PC-9 (cell line): ENCODE data around the gene GLDN. TPM values are rescaled to one million over a fixed set of nuclear protein-coding genes. Genes with fewer than 3 reads are reported as not detected.

Source experiments
- BruUV-seq: library from RNA; stranded (reverse); fragments of 400-500 nt; replicated peaks from 2 replicates; lab custom pipeline; 2021; lab: Mats Ljungman, UMichigan
- CTCF ChIA-PET: fragments of 300-600 bp; sonication (Branson Sonifier 250); formaldehyde crosslinking; loops from one replicate; lab custom pipeline; 2022; ENCODE audit warnings: antibody characterized with exemption; lab: Charles Lee
- POLR2A ChIA-PET: fragments of 300-600 bp; sonication (Branson Sonifier 250); formaldehyde crosslinking; loops from one replicate; lab custom pipeline; 2022; ENCODE audit warnings: antibody characterized with exemption; ENCODE audit not compliant: unreplicated experiment; lab: Charles Lee
- DNase-seq, 2 experiments: peaks; one replicate each; pipeline versions ENCODE4 v3.0.0 to v3.0.0-alpha.2; 2015 to 2022; ENCODE audit warnings: mixed read lengths in 1 of 2
- H2AFZ ChIP-seq: fragments of 200-600 bp; sonication (generic); 2 replicates; pipeline ENCODE4 v1.8.1; 2017; ENCODE audit warnings: antibody characterized with exemption
- H3F3A ChIP-seq: fragments of 200-600 bp; sonication (generic); 2 replicates; pipeline ENCODE4 v1.8.1; 2017; ENCODE audit warnings: antibody characterized with exemption, mild to moderate bottlenecking, low read depth; ENCODE audit not compliant: insufficient read depth
- H3K27ac ChIP-seq: fragments of 200-600 bp; sonication (generic); 2 replicates; pipeline ENCODE4 v1.6.1; 2016; ENCODE audit warnings: mixed run types
- H3K27me3 ChIP-seq: fragments of 200-600 bp; sonication (generic); 2 replicates; pipeline ENCODE4 v1.6.1; 2016; ENCODE audit warnings: low read depth, mixed run types; ENCODE audit not compliant: insufficient read depth
- H3K36me3 ChIP-seq: fragments of 200-600 bp; sonication (generic); 2 replicates; pipeline ENCODE4 v1.6.1; 2016; ENCODE audit warnings: low read depth, mixed run types
- H3K4me1 ChIP-seq: fragments of 200-600 bp; sonication (generic); replicated peaks from 2 replicates; pipeline ENCODE4 v1.6.1; 2016; ENCODE audit warnings: mixed run types; ENCODE audit not compliant: insufficient read depth
- H3K4me2 ChIP-seq: fragments of 200-600 bp; sonication (generic); 2 replicates; pipeline ENCODE4 v1.6.1; 2017; ENCODE audit warnings: mixed run types
- H3K4me3 ChIP-seq: fragments of 200-600 bp; sonication (generic); 2 replicates; pipeline ENCODE4 v1.6.1; 2016; ENCODE audit warnings: mixed run types
- H3K79me2 ChIP-seq: fragments of 200-600 bp; sonication (generic); 2 replicates; pipeline ENCODE4 v1.6.1; 2017; ENCODE audit warnings: low read depth, mixed run types
- H3K9me2 ChIP-seq: fragments of 200-600 bp; sonication (generic); 2 replicates; pipeline ENCODE4 v1.8.1; 2017; ENCODE audit warnings: mild to moderate bottlenecking; ENCODE audit not compliant: insufficient read depth
- H3K9me3 ChIP-seq: fragments of 200-600 bp; sonication (generic); 2 replicates; pipeline ENCODE4 v1.8.1; 2016; ENCODE audit warnings: low read depth; ENCODE audit not compliant: insufficient read depth
- H4K20me1 ChIP-seq: fragments of 200-600 bp; sonication (generic); 2 replicates; pipeline ENCODE4 v1.8.1; 2017; ENCODE audit not compliant: insufficient read depth
- CTCF ChIP-seq: fragments of 200-600 bp; sonication (generic); conservative IDR thresholded peaks from 2 replicates; pipeline ENCODE4 v1.6.1; 2017; ENCODE audit warnings: mixed run types, antibody characterized with exemption, mild to moderate bottlenecking, moderate library complexity
- EZH2 ChIP-seq: fragments of 200-600 bp; sonication (generic); IDR thresholded peaks from 2 replicates; pipeline ENCODE4 v1.8.0; 2017; ENCODE audit warnings: antibody characterized with exemption, low read depth
- intact Hi-C: fragments of 100-400 bp; cut with micrococcal nuclease; formaldehyde crosslinking; loops from one replicate; pipeline ENCODE4 v1.10.0; 2022; ENCODE audit not compliant: unreplicated experiment
- total RNA-seq: library from RNA; stranded (reverse); gene quantifications from 2 replicates; pipeline ENCODE4 v1.2.3, GENCODE V29; 2021

The GLDN gene
- total RNA-seq, 1 experiment from 2014 or later = not detected

GRCh38 chr15:51331141-51331540 lies 10.3 kb upstream of the GLDN start:
- no TSS peak for BruUV-seq
- no peaks in the 10 kb centered on the region for H3K79me2 ChIP-seq
- ChIA-PET CTCF (no interaction called here), POLR2A (no interaction called here)
- no peaks in the 10 kb centered on the region for H4K20me1 ChIP-seq
- no peak overlapping the region for H3K4me3 ChIP-seq
- TF ChIP-seq CTCF = no peak
- no peak for TF ChIP-seq EZH2
- no peak for DNase-seq
- no peak overlapping the region for H3K4me2 ChIP-seq
- intact Hi-C loops = no loop called here
- H3K9me3 ChIP-seq = no peaks in the 10 kb centered on the region
- no peaks in the 10 kb centered on the region; the same call in 1 of the 2 replicates for H3K27me3 ChIP-seq
- H3K9me2 ChIP-seq = no peaks in the 10 kb centered on the region
- H3K4me1 ChIP-seq = no peaks in the 10 kb centered on the region
- no peak overlapping the region for H3K27ac ChIP-seq
- no peaks in the 10 kb centered on the region for H3K36me3 ChIP-seq
- H2AFZ ChIP-seq = no peak overlapping the region
- H3F3A ChIP-seq = no peaks in the 10 kb centered on the region

- no peaks in the 10 kb centered on the region; the same call in 1 of the 2 replicates for H3K27me3 ChIP-seq
- no peaks in the 10 kb centered on the region for H3F3A ChIP-seq
- H3K4me3 ChIP-seq = no peak overlapping the region
- no peaks in the 10 kb centered on the region for H3K9me2 ChIP-seq
- POLR2A ChIA-PET = no interaction called here
- intact Hi-C loops = no loop called here
- no peaks in the 10 kb centered on the region for H4K20me1 ChIP-seq
- H3K4me1 ChIP-seq = no peaks in the 10 kb centered on the region
- no peak overlapping the region for H3K4me2 ChIP-seq
- no peak overlapping the region for H2AFZ ChIP-seq
- H3K79me2 ChIP-seq = no peaks in the 10 kb centered on the region
- no peaks in the 10 kb centered on the region for H3K36me3 ChIP-seq
- H3K9me3 ChIP-seq = no peaks in the 10 kb centered on the region
- BruUV-seq = no TSS peak
- CTCF ChIA-PET = no interaction called here
- no peak overlapping the region for H3K27ac ChIP-seq
- DNase-seq = no peak
- no peak for TF ChIP-seq CTCF
- TF ChIP-seq EZH2 = no peak
Observed at GRCh38 chr15:51332206-51333147, 9.0 kb upstream of the GLDN start.

- ChIA-PET CTCF (no interaction called here), POLR2A (no interaction called here)
- Histone ChIP-seq H4K20me1 (no peaks in the 10 kb centered on the region), H3K4me3 (no peak overlapping the region), H3K27me3 (no peaks in the 10 kb centered on the region; the same call in 1 of the 2 replicates), H2AFZ (no peak overlapping the region), H3K4me2 (no peak overlapping the region), H3F3A (no peaks in the 10 kb centered on the region), H3K27ac (no peak overlapping the region), H3K79me2 (no peaks in the 10 kb centered on the region), H3K9me3 (no peaks in the 10 kb centered on the region), H3K4me1 (no peaks in the 10 kb centered on the region), H3K9me2 (no peaks in the 10 kb centered on the region), H3K36me3 (no peaks in the 10 kb centered on the region)
- TF ChIP-seq EZH2 (no peak), CTCF (no peak)
- DNase-seq = no peak
- intact Hi-C loops = no loop called here
- no TSS peak for BruUV-seq
Observed at GRCh38 chr15:51333571-51333970, 7.9 kb upstream of the GLDN start.
